ENCODE data around the gene ALKBH5.

ALKBH5 gene

GRCh38 chr17:18225121-18225641, 41.6 kb downstream of the ALKBH5 start, which contains the start of gene LLGL1:
Gene LLGL1 (plus strand): TSS chr17:18225635. CDS start chr17:18225683, 48 bp downstream.
- peak; percentile 94 for DNase-seq

- no peak for DNase-seq
Observed at GRCh38 chr17:18225642-18226283, 42.1 kb downstream of the ALKBH5 start.

DNA sequence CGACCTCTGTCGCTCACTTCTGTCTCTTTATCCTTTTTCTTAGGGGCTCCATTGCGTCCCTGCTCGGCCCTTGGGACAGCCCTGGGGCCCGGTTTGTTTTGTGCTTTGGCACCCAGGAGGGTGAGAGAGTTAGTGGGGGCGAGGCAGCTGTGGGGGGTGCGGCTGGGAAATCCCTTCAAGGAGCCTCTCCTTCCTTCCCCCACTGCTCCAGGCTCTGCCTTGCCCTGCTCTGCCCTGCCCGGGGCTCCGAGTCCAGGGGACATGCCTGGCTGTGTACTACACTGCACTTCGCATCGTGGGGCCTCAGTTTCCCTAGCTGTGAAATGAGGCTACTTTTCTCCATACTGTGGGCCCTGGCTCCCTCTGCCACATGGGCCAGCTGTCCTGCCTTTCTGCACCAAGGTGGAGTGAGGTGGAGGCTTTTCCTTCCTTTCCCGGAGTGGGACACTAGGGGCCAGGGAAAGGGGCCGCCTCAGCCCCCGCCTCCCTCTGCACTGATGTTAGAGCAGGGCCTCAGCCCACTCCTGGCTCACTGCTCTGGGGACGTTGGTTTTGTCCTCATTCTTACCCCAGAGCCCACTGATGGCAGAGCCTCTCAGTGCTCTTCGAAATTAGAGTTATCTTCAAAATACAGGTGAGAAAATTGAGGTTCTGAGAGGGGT, 42.8 kb downstream of the ALKBH5 start:
- DNase-seq, result no peak

DNA sequence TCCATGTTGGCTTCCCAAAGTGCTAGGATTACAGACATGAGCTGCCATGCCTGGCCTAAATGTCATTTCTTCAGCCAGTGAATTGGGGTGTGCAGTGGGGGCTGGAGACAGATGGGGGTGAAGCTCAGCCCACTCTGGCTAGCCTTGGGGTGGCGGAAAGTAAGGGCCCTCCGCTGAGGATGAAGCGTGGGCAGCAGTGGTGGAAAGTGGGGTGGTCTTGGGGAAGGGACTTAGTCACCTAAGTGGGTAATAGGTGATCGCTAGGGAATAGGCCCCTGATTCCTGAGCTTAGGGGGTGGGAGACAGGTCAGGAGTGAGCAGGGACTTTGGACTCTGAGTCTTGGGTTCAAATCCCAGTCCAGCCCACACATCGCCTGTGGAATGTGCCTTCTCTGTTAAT, 44.0 kb downstream of the ALKBH5 start:
- no peak for DNase-seq

DNA sequence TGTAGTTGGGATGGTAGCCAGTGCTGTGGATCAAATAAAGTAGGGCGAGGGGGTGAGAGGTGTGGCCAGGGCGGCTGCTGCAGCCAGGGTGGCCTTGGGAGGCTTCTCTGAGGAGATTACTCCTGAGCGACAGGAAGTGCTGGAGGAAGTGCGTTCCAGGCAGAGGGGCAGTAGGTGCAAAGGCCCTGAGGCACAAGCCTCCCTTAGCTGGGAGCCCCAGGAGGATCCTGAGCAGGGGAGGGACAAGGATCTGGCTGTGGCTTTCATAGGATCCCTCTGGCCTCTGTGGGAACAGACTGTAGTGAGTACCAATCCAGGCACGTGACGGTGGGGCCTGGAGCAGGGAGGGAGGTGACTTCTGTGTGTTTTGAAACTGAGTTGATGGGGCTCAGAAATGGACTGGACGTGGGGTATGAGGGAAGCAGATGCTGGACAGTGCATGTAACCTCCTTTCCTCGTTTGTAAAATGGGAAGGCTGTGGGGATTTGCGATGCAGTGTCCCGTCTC, 44.6 kb downstream of the ALKBH5 start:
- no peak for DNase-seq

GRCh38 chr17:18229254-18229653, 45.6 kb downstream of the ALKBH5 start:
- no peak for DNase-seq

GRCh38 chr17:18229771-18230170, 46.1 kb downstream of the ALKBH5 start:
- DNase-seq, result no peak

GRCh38 chr17:18230288-18231141, 46.9 kb downstream of the ALKBH5 start:
- DNase-seq, result no peak

DNA sequence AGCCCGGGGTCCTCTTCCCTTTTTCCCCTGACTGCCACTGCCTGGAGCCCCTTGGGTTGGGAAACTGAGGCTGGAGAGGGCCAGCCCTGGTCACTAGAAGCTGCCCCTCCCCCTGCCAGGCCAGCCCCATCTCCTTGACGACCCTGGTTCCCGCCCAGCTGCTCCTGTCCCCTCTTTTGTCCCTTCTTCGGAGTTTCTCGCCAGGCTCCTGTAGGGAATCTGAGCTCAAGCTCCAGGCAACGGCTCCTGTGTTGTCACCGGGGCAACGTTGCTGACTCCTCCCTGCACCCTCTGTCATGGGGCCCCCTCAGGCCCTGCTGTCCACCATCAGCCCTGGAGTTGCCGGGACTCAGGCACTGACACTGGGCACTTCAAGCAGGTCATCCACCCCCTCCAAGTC, 47.5 kb downstream of the ALKBH5 start:
- DNase-seq, result no peak

DNA sequence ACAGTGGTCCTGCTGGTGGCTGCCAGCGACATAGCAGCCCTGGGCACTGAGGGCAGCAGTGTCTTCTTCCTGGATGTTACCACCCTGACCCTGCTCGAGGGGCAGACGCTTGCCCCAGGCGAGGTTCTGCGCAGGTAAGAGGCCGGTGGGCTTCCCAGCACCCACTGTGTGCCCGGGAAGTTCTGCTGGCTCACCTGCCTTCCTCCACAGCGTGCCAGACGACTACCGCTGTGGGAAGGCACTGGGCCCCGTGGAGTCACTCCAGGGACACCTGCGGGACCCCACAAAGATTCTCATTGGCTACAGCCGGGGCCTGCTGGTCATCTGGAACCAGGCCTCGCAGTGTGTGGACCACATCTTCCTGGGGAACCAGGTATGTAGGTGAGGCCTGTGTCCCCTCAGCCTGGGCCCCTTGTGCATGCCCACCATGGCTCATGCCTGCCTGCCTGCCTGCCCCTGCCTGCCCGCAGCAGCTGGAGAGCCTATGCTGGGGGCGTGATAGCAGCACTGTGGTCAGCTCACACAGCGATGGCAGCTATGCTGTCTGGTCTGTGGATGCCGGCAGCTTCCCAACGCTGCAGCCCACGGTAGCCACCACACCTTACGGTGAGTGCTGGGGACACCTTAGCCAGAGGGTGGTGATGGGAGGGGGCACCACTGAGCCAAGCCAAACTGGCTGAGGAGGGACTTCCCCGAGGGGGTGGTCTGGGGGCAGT, 50.3 kb downstream of the ALKBH5 start:
- no peak for DNase-seq

DNA sequence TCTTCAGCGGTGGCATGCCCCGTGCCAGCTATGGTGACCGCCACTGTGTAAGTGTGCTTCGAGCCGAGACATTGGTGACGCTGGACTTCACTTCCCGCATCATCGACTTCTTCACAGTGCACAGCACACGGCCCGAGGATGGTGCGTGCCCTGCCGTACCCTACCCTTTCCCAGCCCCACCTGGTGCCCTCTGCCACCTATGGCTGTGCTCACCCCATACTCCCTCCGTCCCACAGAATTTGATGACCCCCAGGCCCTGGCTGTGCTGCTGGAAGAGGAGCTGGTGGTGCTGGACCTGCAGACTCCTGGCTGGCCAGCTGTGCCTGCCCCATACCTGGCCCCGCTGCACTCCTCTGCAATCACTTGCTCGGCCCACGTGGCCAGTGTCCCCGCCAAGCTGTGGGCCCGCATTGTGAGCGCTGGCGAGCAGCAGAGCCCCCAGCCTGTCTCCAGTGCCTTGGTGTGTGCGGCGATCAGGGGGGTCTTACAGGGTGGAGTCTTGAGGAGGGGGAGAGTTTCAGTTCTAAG, 51.3 kb downstream of the ALKBH5 start:
- DNase-seq, result no peak

GRCh38 chr17:18235743-18236256, 52.2 kb downstream of the ALKBH5 start:
- no peak for DNase-seq

DNA sequence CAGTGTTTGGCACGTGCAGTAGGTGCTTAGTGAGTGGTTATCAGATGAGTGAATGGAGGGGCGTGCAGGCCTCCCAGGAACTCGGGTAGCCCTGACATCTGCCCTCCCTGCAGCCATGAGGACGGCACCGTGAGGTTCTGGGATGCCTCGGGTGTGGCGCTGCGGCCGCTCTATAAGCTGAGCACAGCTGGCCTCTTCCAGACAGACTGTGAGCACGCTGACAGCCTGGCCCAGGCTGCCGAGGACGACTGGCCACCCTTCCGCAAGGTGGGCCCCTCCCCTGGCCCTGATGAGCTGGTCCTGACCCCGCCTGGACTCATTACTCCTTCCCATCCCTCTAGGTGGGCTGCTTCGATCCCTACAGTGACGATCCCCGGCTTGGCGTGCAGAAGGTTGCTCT, 52.9 kb downstream of the ALKBH5 start:
- DNase-seq, result no peak

DNA sequence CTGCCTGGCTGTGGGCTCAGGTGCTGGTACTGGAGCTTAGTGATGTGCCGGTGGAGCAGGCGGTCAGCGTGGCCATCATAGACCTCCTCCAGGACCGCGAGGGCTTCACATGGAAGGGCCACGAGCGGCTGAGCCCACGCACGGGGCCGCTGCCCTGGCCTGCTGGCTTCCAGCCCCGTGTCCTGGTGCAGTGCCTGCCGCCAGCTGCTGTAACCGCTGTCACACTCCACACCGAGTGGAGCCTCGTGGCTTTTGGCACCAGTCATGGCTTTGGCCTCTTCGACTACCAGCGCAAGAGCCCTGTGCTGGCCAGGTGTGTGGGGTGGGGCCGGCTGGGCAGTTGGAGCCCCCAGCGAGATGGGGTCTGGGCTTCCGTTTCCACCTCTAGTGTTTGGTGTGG, 53.8 kb downstream of the ALKBH5 start:
- DNase-seq, result no peak

- no peak for DNase-seq
Observed at GRCh38 chr17:18238299-18238698, 54.7 kb downstream of the ALKBH5 start.

DNA sequence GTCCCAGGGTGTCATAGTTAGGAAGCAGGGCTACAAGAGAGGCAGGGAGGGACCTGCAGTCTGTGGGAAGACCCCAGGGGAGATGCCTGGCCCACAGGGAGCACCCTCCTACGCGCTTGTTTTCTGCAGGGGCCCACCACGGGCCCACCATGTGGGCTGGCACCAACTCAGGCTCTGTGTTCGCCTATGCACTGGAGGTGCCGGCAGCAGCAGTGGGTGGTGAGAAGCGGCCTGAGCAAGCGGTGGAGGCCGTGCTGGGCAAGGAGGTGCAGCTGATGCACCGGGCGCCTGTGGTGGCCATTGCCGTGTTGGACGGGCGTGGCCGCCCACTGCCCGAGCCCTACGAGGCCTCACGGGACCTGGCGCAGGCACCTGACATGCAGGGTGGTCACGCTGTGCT, 56.8 kb downstream of the ALKBH5 start:
- DNase-seq, result no peak

GRCh38 chr17:18241229-18241871, 57.7 kb downstream of the ALKBH5 start:
- DNase-seq, result no peak

DNA sequence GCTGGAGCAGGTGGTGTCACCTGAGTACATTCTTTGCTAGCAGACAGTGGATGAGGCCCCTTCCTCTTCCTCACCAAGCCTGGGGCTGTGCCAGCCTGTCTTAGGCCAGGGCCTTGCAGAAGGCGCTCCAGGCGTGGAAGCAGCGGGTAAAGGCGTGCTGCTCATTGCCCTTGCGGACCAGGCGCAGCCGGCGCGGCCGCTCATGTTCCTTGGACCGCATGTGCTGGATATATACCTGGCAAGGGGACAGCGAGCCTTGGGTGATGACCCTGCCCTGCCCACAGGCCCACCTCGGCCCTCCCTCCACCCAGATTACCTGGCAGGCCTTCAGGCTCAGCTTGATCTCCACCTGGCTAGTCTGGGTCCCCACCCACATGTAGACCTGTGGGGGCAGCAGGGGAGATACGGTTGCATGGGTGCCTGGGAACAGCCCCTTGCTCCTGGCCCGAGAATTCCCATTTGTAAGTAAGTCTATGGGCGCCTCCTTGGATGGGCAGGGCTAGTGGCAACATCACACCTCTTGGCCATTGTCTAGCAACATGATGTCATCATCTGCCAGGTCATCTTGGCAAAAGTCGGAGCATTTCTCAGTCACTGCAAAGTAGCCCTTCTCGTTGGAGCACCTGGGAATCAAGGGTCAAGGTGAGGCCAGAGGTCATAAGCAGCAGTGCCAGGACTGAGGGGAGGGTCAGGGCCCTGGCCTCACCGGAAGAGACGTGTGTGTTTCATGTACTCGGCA, 61.6 kb downstream of the ALKBH5 start:
- DNase-seq, result no peak

DNA sequence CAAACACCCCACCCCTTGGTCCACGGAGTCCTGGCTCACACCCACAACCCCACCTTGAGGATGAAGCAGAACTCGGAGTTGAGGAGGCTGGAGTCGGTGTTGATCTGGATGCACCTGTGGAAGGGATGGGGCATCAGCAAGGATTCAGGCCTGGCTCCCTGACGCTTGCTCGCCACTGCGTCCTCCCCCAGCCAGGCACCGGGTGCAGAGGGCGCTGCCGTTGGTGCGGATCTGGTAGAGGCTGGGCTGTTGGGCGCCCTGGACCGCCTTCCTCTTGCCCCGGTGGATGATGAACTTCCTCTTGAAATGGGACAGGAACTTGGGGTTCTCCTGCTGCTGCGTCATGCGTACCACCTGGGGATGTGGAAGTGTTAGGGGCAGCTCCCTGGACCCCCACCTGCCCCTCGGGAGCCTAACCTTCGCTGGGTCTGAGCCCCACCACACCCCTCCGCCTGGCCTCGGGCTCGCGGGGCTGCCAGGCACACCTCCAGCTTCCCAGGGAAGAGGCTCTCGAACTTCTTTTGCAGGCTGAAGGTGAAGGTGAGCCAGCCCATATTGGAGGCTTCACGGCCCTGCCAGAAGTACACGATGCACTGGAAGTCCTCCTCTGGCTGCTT, 62.6 kb downstream of the ALKBH5 start:
- no peak for DNase-seq

DNA sequence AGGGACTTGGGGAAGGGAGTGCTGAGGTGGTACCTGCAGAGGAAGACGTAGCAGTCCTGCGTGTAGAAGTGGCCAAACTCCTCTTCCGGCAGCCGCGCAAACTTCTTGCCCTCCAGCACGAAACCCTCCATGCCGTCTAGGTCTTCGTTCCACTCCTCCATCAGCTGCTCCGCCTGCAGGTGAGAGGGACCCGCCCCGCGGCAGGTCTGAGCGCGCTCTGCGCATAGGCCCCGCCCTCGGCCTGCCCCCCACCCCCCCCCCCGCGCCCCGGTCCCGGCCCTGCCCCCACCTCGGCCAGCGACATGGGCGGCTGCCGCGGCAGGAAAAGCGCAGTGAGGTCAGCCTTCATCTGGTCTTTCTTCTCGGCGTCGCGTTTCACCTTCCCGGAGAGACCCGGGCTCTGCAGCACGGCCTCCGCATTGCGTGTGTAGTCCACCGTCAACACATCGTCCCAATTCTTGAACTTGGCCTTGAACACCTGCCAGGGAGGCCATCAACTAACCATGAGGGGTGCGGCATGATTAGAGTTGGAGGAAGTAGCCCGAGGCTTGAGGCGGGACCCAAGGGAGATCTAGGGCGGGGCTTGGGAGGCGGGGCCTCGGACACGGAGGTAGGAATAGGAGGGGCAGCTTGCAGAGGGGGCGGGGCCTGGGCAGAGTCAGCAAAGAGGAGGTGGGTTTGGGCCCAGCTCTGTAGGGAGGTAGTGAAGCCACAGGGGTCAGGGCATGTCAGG, 63.4 kb downstream of the ALKBH5 start:
- no peak for DNase-seq

All from CD4-positive, alpha-beta T cell treated with Interleukin-4 for 4 hours (primary cell).